Measurements from ENCODE around the gene VAC14.
A peak's percentile ranks its signal among the peaks of the same experiment; 100 is the strongest.
"Not testable (repeated sequence)": the region's sequence is repeated elsewhere in the genome, so short reads cannot be mapped to it uniquely, and the experiment has no call there.

Gene VAC14

GRCh38 chr16:70660672-70661350, 140.1 kb downstream of the VAC14 start:
- no peak for DNase-seq (ENCODE audit: low spot score)

GRCh38 chr16:70659953-70660671, 140.8 kb downstream of the VAC14 start:
- no peak for DNase-seq (ENCODE audit: low spot score)

GRCh38 chr16:70659546-70659945, 141.4 kb downstream of the VAC14 start:
- no peak for DNase-seq (ENCODE audit: low spot score)

- no peak for DNase-seq (ENCODE audit: low spot score)
These were observed 142.0 kb downstream of the VAC14 start for GRCh38 chr16:70658921-70659320.

- no peak for DNase-seq (ENCODE audit: low spot score)
These were observed 143.0 kb downstream of the VAC14 start for GRCh38 chr16:70657956-70658355.

GRCh38 chr16:70656712-70657263, 144.2 kb downstream of the VAC14 start:
- no peak for DNase-seq (ENCODE audit: low spot score)

- DNase-seq (ENCODE audit: low spot score) = no peak
These were observed 144.8 kb downstream of the VAC14 start for GRCh38 chr16:70656065-70656711.

- peak; percentile 74 for DNase-seq (ENCODE audit: low spot score)
These were observed 146.9 kb downstream of the VAC14 start for GRCh38 chr16:70653809-70654771.

GRCh38 chr16:70653406-70653805, 147.6 kb downstream of the VAC14 start:
- DNase-seq (ENCODE audit: low spot score) = no peak

- DNase-seq (ENCODE audit: low spot score) = no peak
These were observed 148.6 kb downstream of the VAC14 start for GRCh38 chr16:70652322-70652721.

GRCh38 chr16:70651524-70651923, 149.4 kb downstream of the VAC14 start:
- no peak for DNase-seq (ENCODE audit: low spot score)

GRCh38 chr16:70650216-70650615, 150.7 kb downstream of the VAC14 start:
- DNase-seq (ENCODE audit: low spot score) = no peak

- DNase-seq (ENCODE audit: low spot score) = no peak
These were observed 151.7 kb downstream of the VAC14 start for GRCh38 chr16:70649300-70649699.

- DNase-seq (ENCODE audit: low spot score) = no peak
These were observed 152.4 kb downstream of the VAC14 start for GRCh38 chr16:70648606-70649005.

- DNase-seq (ENCODE audit: low spot score) = no peak
These were observed 153.3 kb downstream of the VAC14 start for GRCh38 chr16:70647441-70648359.

GRCh38 chr16:70646260-70647241, 154.4 kb downstream of the VAC14 start, which contains the start of gene IL34:
IL34 (plus strand) TSS chr16:70646559; CDS start chr16:70646948, 389 bp downstream.
- no peak for DNase-seq (ENCODE audit: low spot score)

GRCh38 chr16:70644763-70645597, 156.0 kb downstream of the VAC14 start:
- DNase-seq (ENCODE audit: low spot score) = no peak

GRCh38 chr16:70643264-70643663, 157.7 kb downstream of the VAC14 start:
- DNase-seq (ENCODE audit: low spot score) = not testable (repeated sequence)
